Activated CD8-positive, alpha-beta T cell treated with anti-CD3 and anti-CD28 coated beads, Interleukin-2, amount 10 ng/mL, durations not matched to agents 7 days and 5 days (primary cell): ENCODE data around the gene NRF1. TPM values are rescaled to one million over a fixed set of nuclear protein-coding genes. Genes with fewer than 3 reads are reported as not detected.

Source experiments
- ATAC-seq: fragments of 150-1000 bp; cut with Tn5 transposase; one replicate; pipeline ENCODE4 v1.10.0; 2021; ENCODE audit warnings: moderate library complexity
- CTCF ChIA-PET: fragments of 350-600 bp; sonication (Branson Sonifier 250); formaldehyde crosslinking; loops from one replicate; lab custom pipeline; 2021; ENCODE audit warnings: antibody characterized with exemption; lab: Charles Lee
- POLR2A ChIA-PET: fragments of 350-600 bp; sonication (Branson Sonifier 250); formaldehyde crosslinking; loops from one replicate; lab custom pipeline; 2021; ENCODE audit warnings: antibody characterized with exemption; lab: Charles Lee
- DNase-seq: peaks from one replicate; pipeline ENCODE4 v3.0.0-alpha.2; 2020
- H3K27ac Mint-ChIP-seq: one replicate; pipeline ENCODE4 v1.8.0; 2021; ENCODE audit warnings: mild to moderate bottlenecking, mixed read lengths
- H3K27me3 Mint-ChIP-seq: one replicate; pipeline ENCODE4 v1.8.0; 2021; ENCODE audit warnings: low read depth, mixed read lengths
- H3K36me3 Mint-ChIP-seq: one replicate; pipeline ENCODE4 v1.8.0; 2021; ENCODE audit warnings: low read depth, mixed read lengths
- H3K4me1 Mint-ChIP-seq: one replicate; pipeline ENCODE4 v1.8.0; 2021; ENCODE audit warnings: low read depth, mixed read lengths
- H3K4me3 Mint-ChIP-seq: one replicate; pipeline ENCODE4 v1.8.0; 2021; ENCODE audit warnings: mild to moderate bottlenecking, mixed read lengths
- H3K9me3 Mint-ChIP-seq: one replicate; pipeline ENCODE4 v1.8.0; 2022; ENCODE audit warnings: mixed read lengths; ENCODE audit not compliant: insufficient read depth
- total RNA-seq, 2 experiments: library from RNA; stranded (reverse); gene quantifications; one replicate each; pipeline ENCODE4 v1.2.3, GENCODE V29; 2021

NRF1 gene
- total RNA-seq, 2 experiments from 2014 or later: 28.1 to 30.0 TPM

DNA sequence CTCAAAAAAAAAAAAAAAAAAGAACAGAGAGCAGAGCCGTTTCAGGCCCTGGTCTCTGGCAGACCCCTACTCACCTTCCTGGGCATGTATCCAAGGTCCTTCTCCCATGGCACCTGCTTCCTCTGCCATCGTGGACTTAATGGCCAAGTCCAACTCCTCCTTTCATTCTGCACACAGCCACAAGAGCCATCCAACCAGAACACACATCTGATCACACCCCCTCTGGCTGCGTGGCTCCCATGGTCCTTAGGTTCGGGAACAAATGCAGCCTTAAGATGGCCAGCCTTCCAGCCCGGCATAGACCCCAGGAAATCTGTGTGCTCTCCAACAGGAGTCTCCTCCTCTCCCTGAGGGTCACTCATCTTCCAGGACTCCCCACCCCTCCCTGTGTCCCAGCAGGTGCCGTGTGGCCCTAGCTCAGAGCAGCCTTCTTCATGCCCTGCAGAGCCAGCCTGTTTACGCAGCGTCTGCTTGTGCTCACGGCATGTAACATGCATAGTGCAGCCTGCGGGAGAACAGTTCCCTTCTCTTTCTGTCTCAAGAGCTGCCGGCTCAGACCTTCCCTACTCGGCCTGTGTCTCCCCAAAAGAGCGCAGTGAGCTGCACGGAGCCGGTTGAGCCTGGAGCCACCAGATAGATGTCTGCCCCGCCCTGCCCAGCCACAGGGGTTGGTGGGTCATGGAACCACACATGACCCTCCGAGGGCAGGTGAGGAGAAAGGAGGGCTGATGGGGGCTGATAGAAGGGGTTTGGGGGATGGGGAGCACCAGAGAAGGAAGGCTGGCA is 157.3 kb downstream of the NRF1 start:
- no peak overlapping the region for H3K27ac Mint-ChIP-seq
- H3K36me3 Mint-ChIP-seq: no peaks in the 10 kb centered on the region
- POLR2A ChIA-PET: no interaction called here
- CTCF ChIA-PET: no interaction called here
- DNase-seq: no peak
- H3K27me3 Mint-ChIP-seq: no peaks in the 10 kb centered on the region
- no peak overlapping the region for H3K4me3 Mint-ChIP-seq
- no peaks in the 10 kb centered on the region for H3K9me3 Mint-ChIP-seq
- H3K4me1 Mint-ChIP-seq: peaks cover 12% of the 10 kb centered on the region
- ATAC-seq: no peak

DNA sequence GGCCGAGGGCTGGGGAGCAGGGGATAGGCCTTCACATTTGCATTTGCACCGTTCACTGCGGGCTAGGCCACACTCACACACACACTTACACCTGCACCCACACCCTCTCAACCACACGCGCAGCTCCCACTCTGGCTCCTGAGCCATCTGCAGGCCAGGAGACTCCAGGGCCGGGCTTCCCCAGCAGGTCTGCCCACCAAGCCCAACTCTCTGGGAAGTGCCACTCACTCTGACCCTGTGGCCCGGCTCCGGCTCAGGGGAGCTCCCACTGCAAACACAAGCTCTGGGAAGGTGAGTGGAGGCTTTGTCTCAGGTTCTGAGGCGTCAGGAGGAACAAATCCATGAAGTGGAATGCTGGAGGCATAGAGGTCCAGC is 157.9 kb downstream of the NRF1 start:
- ChIA-PET POLR2A (no interaction called here), CTCF (no interaction called here)
- ATAC-seq (no peak), DNase-seq (no peak)
- H3K4me3 Mint-ChIP-seq: no peak overlapping the region
- no peaks in the 10 kb centered on the region for H3K9me3 Mint-ChIP-seq
- no peak overlapping the region for H3K27ac Mint-ChIP-seq
- peaks cover 12% of the 10 kb centered on the region for H3K4me1 Mint-ChIP-seq
- H3K27me3 Mint-ChIP-seq: no peaks in the 10 kb centered on the region
- no peaks in the 10 kb centered on the region for H3K36me3 Mint-ChIP-seq

DNA sequence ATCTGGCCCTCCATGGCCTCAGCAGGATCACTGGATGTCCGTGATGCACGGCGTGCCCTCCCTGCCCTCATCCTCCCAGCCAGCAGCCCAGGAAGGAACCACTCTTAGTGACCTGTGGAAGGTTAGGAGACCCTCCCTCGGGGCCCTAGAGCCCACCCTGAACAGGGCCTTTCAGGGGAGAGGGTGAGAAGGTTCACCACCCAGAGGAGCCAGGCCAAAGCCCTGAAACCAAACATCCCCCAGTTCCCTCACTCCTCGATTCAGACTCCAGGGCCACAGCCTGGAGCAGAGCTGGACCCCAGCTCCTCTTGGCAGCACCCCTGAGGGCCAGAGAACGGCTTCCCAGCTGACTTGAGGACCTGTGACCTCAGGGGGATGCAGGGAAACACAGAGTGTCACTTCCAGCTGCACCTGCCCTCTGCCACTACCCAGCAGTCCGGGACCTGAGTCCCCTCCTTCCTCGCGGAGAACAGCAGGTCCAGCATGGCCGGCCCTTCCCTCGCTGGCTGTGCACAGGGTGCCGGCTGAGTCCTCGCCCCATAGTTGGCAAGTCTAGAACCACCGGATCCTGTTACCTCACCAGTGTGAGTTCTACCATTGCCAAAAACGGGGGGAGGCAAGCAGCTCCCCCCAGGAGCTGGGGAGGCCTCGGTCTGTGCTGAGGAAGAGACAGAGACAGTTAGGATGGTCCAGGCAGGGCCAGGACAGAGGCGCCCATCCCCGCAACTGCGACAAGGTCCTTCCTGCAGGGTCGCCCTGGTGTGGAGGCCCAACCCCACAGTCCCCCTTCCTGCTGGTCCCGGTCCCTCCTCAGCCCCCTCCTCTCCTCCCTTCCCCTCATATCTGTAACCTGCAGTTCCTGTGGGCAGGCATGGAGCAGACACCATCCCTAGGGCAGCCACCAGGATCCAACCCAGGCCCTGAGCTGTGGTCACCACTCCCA is 158.6 kb downstream of the NRF1 start:
- ATAC-seq (no peak), DNase-seq (no peak)
- no peaks in the 10 kb centered on the region for H3K36me3 Mint-ChIP-seq
- no peak overlapping the region for H3K4me3 Mint-ChIP-seq
- no peaks in the 10 kb centered on the region for H3K27me3 Mint-ChIP-seq
- H3K9me3 Mint-ChIP-seq: no peaks in the 10 kb centered on the region
- POLR2A ChIA-PET: no interaction called here
- H3K27ac Mint-ChIP-seq: no peak overlapping the region
- CTCF ChIA-PET: no interaction called here
- peaks cover 12% of the 10 kb centered on the region for H3K4me1 Mint-ChIP-seq

DNA sequence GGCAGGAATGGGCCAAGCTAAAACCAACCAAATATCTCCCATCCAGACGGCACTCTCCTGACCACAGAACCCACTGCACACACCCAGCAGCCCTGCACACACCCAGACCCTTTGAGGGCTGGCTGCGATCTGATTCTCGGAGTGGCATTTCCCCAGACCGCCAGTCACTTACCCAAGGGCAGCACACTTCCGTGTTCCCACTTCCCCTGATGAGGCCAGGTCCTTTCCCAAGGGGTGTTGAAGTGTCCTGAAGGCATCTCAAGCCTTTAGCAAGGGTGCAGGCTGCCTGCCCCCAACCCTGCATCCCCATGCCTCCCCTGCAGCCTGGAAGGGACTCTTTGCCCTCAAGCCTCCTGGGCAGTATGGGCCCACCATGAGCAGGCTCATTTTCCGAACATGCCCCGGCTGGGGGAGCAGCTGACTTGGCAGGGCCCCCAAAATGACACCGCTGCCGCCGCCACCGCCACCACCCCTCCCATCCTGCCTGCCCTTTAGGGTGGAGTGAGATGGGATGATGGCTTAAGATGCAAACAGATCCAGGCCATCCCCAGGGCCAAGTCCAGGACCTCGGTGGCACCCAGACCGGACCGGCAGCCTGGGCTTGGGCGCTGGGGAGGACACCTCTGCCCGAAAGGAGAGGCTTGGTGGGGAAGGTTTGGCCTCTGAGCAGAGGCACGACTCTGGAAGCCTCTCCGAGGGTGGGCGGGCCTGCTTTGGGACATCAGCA is 159.8 kb downstream of the NRF1 start:
- H3K9me3 Mint-ChIP-seq: no peaks in the 10 kb centered on the region
- no peak overlapping the region for H3K27ac Mint-ChIP-seq
- no peak overlapping the region for H3K4me3 Mint-ChIP-seq
- H3K36me3 Mint-ChIP-seq: no peaks in the 10 kb centered on the region
- ATAC-seq (no peak), DNase-seq (no peak)
- H3K27me3 Mint-ChIP-seq: peaks cover 5% of the 10 kb centered on the region
- H3K4me1 Mint-ChIP-seq: peaks cover 12% of the 10 kb centered on the region
- ChIA-PET CTCF (no interaction called here), POLR2A (no interaction called here)

DNA sequence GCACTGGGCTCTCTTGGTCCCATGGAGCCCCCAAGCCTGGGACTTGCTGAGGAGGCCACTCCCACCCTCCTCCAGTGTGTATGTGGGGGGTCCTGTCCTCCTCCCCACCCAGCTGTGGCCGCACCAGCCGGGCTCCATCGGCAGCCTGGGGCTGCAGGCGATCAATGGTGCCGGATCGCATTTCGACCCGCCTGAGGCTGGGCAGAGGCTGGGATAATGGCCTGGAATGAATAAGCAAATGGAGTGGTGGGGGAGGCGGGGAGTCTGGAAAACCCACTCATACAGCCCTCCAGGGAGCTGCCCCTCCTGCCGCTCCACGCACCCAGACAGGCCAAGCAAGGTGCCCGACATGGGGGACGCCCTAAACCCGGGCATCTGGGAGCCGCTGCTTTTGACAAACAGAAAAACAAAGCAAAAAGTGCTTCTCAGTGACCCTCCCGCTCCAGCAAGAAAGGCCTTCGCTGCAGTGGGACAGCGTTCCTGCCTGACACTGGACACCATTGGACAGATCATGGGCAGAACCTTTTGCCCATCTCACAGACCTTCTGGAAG is 160.5 kb downstream of the NRF1 start:
- H3K27me3 Mint-ChIP-seq: peaks cover 6% of the 10 kb centered on the region
- no peaks in the 10 kb centered on the region for H3K9me3 Mint-ChIP-seq
- H3K36me3 Mint-ChIP-seq: no peaks in the 10 kb centered on the region
- ATAC-seq (no peak), DNase-seq (no peak)
- no peak overlapping the region for H3K27ac Mint-ChIP-seq
- ChIA-PET POLR2A (no interaction called here), CTCF (interaction anchor here (1.2 kb wide), 1 partner anchor 203 kb away, joined by 3 read pairs; no protein-coding TSS in a partner anchor)
- no peak overlapping the region for H3K4me3 Mint-ChIP-seq
- H3K4me1 Mint-ChIP-seq: peaks cover 10% of the 10 kb centered on the region

DNA sequence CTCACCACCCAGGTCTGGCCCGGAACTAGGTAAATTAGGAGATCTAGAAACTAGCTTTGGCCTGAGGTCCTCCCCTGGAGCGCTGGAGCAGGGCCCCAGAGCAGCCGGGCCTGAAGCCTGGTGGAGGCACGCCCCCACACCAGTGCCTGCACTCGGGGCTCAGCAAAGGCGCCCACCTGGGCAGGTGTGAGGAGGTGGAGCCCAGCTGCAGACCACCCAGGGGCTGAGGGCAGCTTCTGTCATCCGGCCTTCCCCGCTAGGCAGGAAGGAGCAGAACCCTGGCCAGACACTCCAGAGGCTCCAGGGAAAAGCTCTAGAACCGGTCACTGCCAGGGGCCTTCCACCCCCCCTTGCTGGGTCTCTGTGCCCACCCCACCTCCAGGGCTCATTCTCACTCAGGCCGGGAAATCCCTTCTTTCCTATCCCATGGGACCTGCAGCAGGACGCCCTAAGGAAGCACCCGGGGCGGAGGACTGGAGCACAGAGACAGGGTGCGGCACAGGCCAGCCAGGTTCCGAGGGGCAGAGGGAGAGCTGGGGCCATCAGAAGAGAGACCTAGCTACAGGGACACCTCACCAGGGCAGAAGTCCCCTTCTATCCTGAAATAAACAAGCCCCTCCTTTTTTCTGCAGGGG is 161.2 kb downstream of the NRF1 start:
- Mint-ChIP-seq H3K9me3 (no peaks in the 10 kb centered on the region), H3K27ac (no peak overlapping the region), H3K36me3 (no peaks in the 10 kb centered on the region), H3K27me3 (peaks cover 14% of the 10 kb centered on the region), H3K4me3 (no peak overlapping the region), H3K4me1 (peaks cover 9% of the 10 kb centered on the region)
- DNase-seq: no peak
- POLR2A ChIA-PET: no interaction called here
- CTCF ChIA-PET: interaction anchor here (1.2 kb wide), 2 partner anchors 53 to 204 kb away, joined by 3 read pairs; no protein-coding TSS in a partner anchor
- no peak for ATAC-seq

DNA sequence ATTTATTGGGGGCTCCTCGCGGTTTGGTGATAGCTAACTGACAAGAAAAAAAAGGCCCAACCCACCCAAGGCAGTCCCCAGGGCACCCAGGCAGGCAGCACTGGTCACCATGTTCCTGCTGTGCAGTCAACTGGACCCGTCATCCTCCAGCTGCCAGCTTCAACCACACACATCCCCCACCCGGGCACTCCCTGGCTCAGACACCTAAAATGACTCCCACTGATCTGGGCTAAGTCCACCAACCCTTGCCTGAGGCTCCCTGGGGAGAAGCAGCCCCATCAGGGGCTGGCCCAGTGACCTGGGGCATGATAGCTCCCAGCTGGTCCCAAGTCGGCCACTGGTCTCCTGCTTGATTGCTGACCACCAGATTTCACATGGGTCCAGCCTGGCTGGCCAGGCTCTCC is 161.8 kb downstream of the NRF1 start:
- H3K36me3 Mint-ChIP-seq: no peaks in the 10 kb centered on the region
- no peak overlapping the region for H3K4me3 Mint-ChIP-seq
- H3K27ac Mint-ChIP-seq: no peak overlapping the region
- H3K4me1 Mint-ChIP-seq: peaks cover 9% of the 10 kb centered on the region
- POLR2A ChIA-PET: no interaction called here
- DNase-seq: no peak
- peaks cover 19% of the 10 kb centered on the region for H3K27me3 Mint-ChIP-seq
- no peak for ATAC-seq
- CTCF ChIA-PET: interaction anchor here (1.2 kb wide), 2 partner anchors 52 to 204 kb away, joined by 3 read pairs; no protein-coding TSS in a partner anchor
- H3K9me3 Mint-ChIP-seq: no peaks in the 10 kb centered on the region

DNA sequence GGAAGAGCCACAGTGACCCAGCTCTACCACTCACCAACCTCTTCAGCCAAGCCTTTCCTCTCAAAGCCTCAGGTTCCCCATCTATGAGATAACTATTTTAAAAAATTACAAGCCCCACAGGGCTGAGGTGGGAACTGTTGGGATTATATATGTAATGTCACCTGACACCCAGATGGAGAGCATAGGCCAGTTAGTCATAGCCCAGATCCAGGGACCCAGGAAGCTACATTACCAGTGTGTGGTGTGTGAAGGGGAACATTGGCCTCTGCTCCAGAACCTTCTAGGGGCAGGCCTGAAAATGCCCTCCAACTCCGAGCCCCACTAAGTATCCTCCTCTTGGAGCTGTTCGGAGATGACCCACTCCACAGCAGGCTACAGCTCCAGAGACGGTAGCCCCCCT is 162.4 kb downstream of the NRF1 start:
- ATAC-seq (no peak), DNase-seq (no peak)
- H3K9me3 Mint-ChIP-seq: no peaks in the 10 kb centered on the region
- ChIA-PET POLR2A (no interaction called here), CTCF (interaction anchor here (1.2 kb wide), 1 partner anchor 52 kb away, joined by 3 read pairs; no protein-coding TSS in a partner anchor)
- no peak overlapping the region for H3K4me3 Mint-ChIP-seq
- H3K36me3 Mint-ChIP-seq: no peaks in the 10 kb centered on the region
- peaks cover 10% of the 10 kb centered on the region for H3K4me1 Mint-ChIP-seq
- no peak overlapping the region for H3K27ac Mint-ChIP-seq
- H3K27me3 Mint-ChIP-seq: peaks cover 25% of the 10 kb centered on the region

DNA sequence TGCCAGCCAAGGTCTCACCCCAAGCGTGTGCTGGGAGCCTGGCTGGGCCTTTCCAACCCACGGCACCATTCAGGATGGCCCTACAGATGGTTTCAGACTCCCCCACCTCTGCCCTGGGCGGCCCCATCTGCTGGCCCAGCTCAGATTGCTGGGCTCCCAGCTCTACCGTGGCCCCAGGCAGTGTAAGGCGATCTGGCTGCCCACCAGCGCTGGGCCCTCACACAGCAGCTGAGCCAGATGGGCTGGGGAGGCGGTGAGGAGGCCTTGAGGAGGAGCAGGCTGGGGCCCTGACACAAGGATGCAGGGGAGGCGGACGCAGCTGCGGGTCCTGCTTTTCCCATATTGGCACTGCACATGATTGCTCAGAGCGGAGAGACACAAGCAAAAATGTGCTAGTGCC is 162.8 kb downstream of the NRF1 start:
- DNase-seq (no peak), ATAC-seq (no peak)
- Mint-ChIP-seq H3K4me1 (peaks cover 12% of the 10 kb centered on the region), H3K27me3 (peaks cover 26% of the 10 kb centered on the region), H3K36me3 (no peaks in the 10 kb centered on the region), H3K9me3 (no peaks in the 10 kb centered on the region), H3K27ac (no peak overlapping the region), H3K4me3 (no peak overlapping the region)
- ChIA-PET CTCF (no interaction called here), POLR2A (no interaction called here)

DNA sequence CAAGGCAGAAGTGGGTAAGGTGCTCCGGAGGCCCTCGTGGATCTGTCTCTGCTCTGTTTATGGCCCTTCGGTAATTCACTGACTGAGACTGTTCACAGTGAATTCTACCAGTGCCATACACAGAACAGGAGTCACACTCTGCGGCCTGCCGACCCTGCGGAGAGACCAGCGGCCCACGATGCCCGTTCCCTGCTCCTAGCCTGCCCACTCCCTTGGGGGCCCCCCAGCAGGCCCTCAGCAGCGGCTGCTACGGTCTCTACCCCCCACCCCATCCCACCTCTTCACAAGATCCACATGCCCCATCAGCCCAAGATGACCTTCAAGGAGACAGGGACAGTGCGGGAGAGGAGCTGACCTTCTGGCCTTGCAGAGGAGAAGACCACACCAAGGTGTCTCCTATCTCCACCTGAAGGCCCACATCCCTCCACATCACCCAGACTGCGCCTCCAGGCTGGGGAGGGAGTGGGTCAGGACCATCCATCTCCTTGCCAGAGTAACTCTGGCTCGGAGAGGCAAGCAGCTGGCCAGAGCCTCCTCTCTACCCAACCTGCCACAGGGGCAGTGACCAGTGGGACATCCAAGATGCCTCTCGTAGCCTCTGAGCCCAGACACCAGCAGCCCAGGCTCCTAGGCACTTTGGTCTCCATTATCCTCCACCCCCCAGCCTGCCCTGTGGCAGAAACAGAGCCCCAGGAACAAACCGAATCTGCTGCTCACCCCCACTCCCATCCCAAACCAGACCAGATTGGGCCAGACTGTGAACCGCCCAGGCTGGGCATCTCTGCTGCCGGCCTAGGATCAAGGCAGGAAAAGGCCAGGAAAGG is 163.6 kb downstream of the NRF1 start:
- ATAC-seq (no peak), DNase-seq (no peak)
- Mint-ChIP-seq H3K9me3 (no peaks in the 10 kb centered on the region), H3K27ac (no peak overlapping the region), H3K36me3 (no peaks in the 10 kb centered on the region), H3K27me3 (peaks cover 26% of the 10 kb centered on the region), H3K4me3 (no peak overlapping the region), H3K4me1 (peaks cover 12% of the 10 kb centered on the region)
- ChIA-PET CTCF (no interaction called here), POLR2A (no interaction called here)
